Stimulated activated CD4-positive, alpha-beta T cell treated with anti-CD3 and anti-CD28 coated beads, TNF-alpha, amount 100 ng/mL, for 1 hour (primary cell): Measurements from ENCODE around the gene CUL3.

Source experiments
- DNase-seq, 3 donors: peaks; one replicate each; pipeline ENCODE4 v3.0.0-alpha.2; 2020; ENCODE audit warnings: low read depth in 3 of 3, low spot score in 1 of 3

CUL3 gene

DNA sequence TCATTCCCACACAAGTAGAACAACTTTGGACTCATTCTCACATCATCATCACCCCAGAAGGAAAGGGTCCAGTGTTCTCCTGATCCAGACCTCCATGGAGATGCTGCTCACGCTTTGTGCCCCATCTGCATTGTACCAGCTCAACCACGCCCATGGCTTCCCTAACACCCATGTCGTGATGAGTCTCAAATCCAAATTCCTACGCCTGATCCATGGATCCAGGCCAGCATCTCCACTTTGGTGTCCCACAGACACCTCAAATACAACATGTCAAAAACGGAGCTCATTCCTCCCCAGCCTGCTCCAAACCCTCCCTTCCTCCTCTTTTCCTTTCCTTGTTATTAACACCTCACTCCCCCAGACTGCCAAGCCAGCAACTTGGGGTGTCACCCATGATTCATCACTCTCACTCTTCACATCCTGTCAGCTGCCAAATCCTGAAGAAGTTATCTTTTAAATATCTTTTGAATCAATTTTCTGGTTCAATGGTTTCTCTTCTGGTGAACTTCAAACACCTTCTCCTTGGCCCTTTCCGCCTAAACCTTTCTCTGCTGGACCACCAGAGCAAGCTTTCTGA lies 153.1 kb downstream of the CUL3 start:
- DNase-seq, result no peak

DNA sequence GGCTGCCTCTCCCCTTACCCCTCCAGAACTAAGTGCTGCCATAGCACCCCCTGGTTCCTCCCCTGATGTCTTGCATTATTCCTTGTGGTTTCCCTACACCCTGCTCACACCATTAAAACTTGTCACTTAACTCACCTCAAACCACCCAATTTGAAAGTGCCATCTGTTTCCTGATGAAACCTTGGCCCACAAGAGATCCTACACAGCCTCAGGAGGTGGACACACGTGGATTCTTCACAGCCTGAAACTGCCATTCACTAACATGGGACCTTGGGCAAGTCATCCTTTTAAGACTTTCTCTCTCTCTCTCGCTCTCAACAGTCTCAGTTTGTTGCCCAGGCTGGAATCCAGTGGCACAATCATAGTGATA lies 155.7 kb downstream of the CUL3 start:
- no peak for DNase-seq

DNA sequence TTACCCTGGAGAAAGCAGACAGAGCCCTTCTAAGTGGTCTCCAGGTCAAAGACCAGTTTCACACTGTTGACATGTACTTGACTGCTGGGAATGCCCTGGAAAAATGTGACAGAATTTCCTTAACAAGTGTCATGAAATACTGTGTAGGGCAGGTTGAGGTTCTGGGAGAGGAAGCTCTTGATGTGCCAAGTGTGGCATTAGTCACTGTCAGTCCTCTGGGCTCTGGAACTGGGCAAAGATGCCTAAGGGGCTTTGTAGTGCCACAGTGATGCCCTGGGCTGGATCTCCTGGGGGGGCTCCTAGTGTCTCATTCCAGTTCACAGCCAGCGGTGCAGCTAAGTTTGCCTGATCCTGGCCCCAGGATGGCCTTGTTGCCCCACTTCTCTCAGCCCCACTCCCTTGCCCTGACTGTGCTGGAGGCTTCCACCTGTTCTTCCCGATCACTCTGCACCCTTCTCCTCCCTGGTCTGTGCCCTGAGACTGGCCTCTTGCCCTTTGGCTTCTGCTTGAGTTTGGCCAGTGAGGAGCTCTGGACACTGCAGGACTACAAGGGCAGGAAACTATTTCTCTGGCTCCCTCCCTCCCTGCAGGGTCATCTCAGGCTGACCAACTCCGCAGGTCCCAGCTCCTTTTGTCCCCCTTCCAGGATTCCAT lies 156.2 kb downstream of the CUL3 start:
- DNase-seq, result no peak

DNA sequence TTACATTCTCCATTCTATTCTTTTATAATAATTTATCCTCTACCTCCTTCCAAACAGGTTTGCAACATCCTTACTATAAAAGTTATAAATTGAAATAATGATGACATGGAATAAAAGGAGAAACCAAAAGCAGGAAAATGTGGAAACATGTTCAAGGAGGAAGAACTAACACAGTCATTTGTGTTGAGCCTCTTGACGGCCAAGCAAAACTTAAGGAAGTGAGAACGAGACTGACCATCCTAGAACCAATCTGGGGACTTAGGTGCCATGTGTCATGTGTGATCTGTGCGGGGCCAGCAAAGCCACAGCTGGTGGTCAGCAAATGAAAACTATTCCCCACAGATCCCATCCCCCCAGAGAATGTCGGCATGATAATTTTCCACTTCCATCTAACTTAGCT lies 157.7 kb downstream of the CUL3 start:
- no peak for DNase-seq

DNA sequence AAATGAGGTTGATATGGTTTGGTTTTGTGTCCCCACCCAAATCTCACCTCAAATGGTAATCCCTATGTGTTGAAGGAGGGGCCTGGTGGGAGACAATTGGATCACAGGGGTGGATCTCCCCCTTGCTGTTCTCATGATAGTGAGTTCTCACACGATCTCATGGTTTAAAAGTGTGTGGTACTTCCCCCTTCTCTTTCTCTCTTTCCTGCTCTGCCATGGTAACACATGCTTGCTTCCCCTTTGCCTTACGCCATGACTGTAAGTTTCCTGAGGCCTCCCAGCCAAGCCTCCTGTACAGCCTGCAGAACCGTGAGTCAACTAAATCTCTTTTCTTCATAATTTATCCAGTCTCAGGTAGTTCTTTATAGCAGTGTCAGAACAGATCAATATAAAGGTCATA lies 158.5 kb downstream of the CUL3 start:
- no peak for DNase-seq

DNA sequence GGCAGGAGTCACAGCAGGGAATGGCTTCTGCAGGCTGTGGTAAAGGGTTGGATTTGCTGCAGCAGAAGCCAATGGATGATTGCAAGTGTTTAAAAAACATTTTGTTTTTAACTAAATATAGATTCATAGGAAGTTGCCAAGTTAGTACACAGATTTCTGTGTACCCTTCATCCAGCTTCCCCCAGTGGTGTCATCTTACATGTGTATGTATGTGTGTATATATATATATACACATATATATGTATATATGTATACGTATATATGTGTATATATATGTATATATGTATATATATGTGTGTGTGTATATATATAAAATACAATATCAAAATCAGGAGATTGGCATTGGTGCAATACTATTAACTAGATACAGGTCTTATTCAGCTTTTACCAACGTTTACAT lies 164.1 kb downstream of the CUL3 start:
- no peak for DNase-seq
